MM.1S (cell line): ENCODE measurements around the gene WNT3.

Experiments
- DNase-seq: peaks from one replicate; pipeline ENCODE4 v3.0.0-alpha.2; 2015
- H2AFZ ChIP-seq: fragments of 300-600 bp; sonication (generic); 2 replicates; pipeline ENCODE4 v1.6.0; 2016; ENCODE audit warnings: antibody characterized with exemption, low read length
- H3F3A ChIP-seq: fragments of 300-600 bp; sonication (generic); 2 replicates; pipeline ENCODE4 v1.6.1; 2016; ENCODE audit warnings: mild to moderate bottlenecking, antibody characterized with exemption, low read length, moderate library complexity, mixed read lengths; ENCODE audit not compliant: insufficient read depth
- H3K27ac ChIP-seq: fragments of 300-600 bp; sonication (generic); 2 replicates; pipeline ENCODE4 v1.5.1; 2016; ENCODE audit warnings: mild to moderate bottlenecking, low read length
- H3K27me3 ChIP-seq: fragments of 300-600 bp; sonication (generic); replicated peaks from 2 replicates; pipeline ENCODE4 v1.6.0; 2016; ENCODE audit warnings: low read length; ENCODE audit not compliant: insufficient read depth
- H3K36me3 ChIP-seq: fragments of 300-600 bp; sonication (generic); replicated peaks from 2 replicates; pipeline ENCODE4 v1.6.1; 2016; ENCODE audit warnings: mild to moderate bottlenecking, low read length, mixed read lengths; ENCODE audit not compliant: insufficient read depth
- H3K4me1 ChIP-seq: fragments of 300-600 bp; sonication (generic); 2 replicates; pipeline ENCODE4 v1.6.1; 2016; ENCODE audit warnings: low read length, mixed read lengths
- H3K4me2 ChIP-seq: fragments of 300-600 bp; sonication (generic); 2 replicates; pipeline ENCODE4 v1.6.0; 2016; ENCODE audit warnings: low read depth, low read length
- H3K4me3 ChIP-seq: fragments of 300-600 bp; sonication (generic); 2 replicates; pipeline ENCODE4 v1.5.1; 2016; ENCODE audit warnings: low read length, mixed read lengths
- H3K79me2 ChIP-seq: fragments of 300-600 bp; sonication (generic); 2 replicates; pipeline ENCODE4 v1.6.1; 2016; ENCODE audit warnings: mixed run types, low read length, mixed read lengths
- H3K9ac ChIP-seq: fragments of 300-600 bp; sonication (generic); 2 replicates; pipeline ENCODE4 v1.6.1; 2016; ENCODE audit warnings: low read length, mixed read lengths
- H3K9me2 ChIP-seq: fragments of 300-600 bp; sonication (generic); replicated peaks from 2 replicates; pipeline ENCODE4 v1.6.1; 2016; ENCODE audit warnings: mild to moderate bottlenecking, low read length, mixed read lengths; ENCODE audit not compliant: insufficient read depth
- H3K9me3 ChIP-seq: fragments of 300-600 bp; sonication (generic); replicated peaks from 2 replicates; pipeline ENCODE4 v1.6.1; 2016; ENCODE audit warnings: mild to moderate bottlenecking, low read length, mixed read lengths; ENCODE audit not compliant: insufficient read depth
- H4K20me1 ChIP-seq: fragments of 300-600 bp; sonication (generic); 2 replicates; pipeline ENCODE4 v1.6.1; 2016; ENCODE audit warnings: mild to moderate bottlenecking, low read length, moderate library complexity, mixed read lengths; ENCODE audit not compliant: insufficient read depth
- EZH2 ChIP-seq: fragments of 300-600 bp; sonication (generic); optimal IDR thresholded peaks from 2 replicates; pipeline ENCODE3; 2017; ENCODE audit warnings: low read depth, mild to moderate bottlenecking, antibody characterized with exemption, low read length, mixed read lengths
- EZH2phosphoT487 ChIP-seq: fragments of 300-600 bp; sonication (generic); IDR thresholded peaks from 2 replicates; pipeline ENCODE4 v1.6.1; 2018; ENCODE audit warnings: antibody characterized with exemption, low read length
- TF ChIP-seq, protein P1 (sequence below): fragments of 300-600 bp; sonication (generic); IDR thresholded peaks from 2 replicates; pipeline ENCODE4 v1.5.1; 2016; ENCODE audit warnings: antibody characterized with exemption, low read length, mixed read lengths

Gene WNT3

GRCh38 chr17:46857600-46857999 lies 39.1 kb upstream of the WNT3 start:
- Histone ChIP-seq H3K4me2 (no peak overlapping the region), H4K20me1 (no peaks in the 10 kb centered on the region), H3K79me2 (no peaks in the 10 kb centered on the region), H3K4me3 (no peak overlapping the region), H3K27ac (no peak overlapping the region), H3K9me2 (no peaks in the 10 kb centered on the region), H3K27me3 (no peaks in the 10 kb centered on the region), H2AFZ (no peak overlapping the region), H3K9me3 (no peaks in the 10 kb centered on the region), H3K4me1 (no peaks in the 10 kb centered on the region), H3K36me3 (no peaks in the 10 kb centered on the region), H3F3A (no peaks in the 10 kb centered on the region), H3K9ac (no peak overlapping the region)
- TF ChIP-seq, protein P1, sequence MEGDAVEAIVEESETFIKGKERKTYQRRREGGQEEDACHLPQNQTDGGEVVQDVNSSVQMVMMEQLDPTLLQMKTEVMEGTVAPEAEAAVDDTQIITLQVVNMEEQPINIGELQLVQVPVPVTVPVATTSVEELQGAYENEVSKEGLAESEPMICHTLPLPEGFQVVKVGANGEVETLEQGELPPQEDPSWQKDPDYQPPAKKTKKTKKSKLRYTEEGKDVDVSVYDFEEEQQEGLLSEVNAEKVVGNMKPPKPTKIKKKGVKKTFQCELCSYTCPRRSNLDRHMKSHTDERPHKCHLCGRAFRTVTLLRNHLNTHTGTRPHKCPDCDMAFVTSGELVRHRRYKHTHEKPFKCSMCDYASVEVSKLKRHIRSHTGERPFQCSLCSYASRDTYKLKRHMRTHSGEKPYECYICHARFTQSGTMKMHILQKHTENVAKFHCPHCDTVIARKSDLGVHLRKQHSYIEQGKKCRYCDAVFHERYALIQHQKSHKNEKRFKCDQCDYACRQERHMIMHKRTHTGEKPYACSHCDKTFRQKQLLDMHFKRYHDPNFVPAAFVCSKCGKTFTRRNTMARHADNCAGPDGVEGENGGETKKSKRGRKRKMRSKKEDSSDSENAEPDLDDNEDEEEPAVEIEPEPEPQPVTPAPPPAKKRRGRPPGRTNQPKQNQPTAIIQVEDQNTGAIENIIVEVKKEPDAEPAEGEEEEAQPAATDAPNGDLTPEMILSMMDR: no peak
- no peak for TF ChIP-seq EZH2
- no peak for TF ChIP-seq EZH2phosphoT487
- no peak for DNase-seq

DNA sequence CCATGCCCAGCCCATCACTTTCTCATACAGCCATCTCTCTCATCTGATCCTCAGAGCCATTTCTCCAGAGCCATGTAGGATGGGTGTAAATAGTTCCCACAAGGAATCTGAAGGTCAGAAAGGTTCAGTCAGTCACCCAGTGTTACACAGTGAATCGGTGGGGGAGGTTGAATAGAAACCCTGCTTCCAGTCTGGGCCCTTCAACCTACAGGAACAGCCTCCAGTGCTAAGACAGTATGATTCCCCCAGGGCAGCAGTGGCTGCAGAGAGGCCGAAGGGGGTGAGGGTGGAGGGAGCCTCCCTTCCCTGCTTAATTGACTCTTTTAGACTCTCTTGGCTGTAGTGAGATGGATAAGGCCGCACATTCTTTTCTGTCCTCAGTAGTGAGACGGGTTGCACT lies 36.5 kb upstream of the WNT3 start:
- Histone ChIP-seq H3K27me3 (no peaks in the 10 kb centered on the region; the same call in 1 of the 2 replicates), H2AFZ (no peak overlapping the region), H3K79me2 (no peaks in the 10 kb centered on the region), H3K4me2 (no peak overlapping the region), H3K9me2 (no peaks in the 10 kb centered on the region), H3K4me3 (no peak overlapping the region), H3K9me3 (no peaks in the 10 kb centered on the region), H3K9ac (no peak overlapping the region), H3K27ac (no peak overlapping the region), H3K4me1 (no peaks in the 10 kb centered on the region), H4K20me1 (no peaks in the 10 kb centered on the region), H3K36me3 (no peaks in the 10 kb centered on the region), H3F3A (no peaks in the 10 kb centered on the region)
- no peak for DNase-seq
- TF ChIP-seq EZH2: no peak
- TF ChIP-seq, protein P1: no peak
- TF ChIP-seq EZH2phosphoT487: no peak

- Histone ChIP-seq H3K4me1 (no peaks in the 10 kb centered on the region), H4K20me1 (no peaks in the 10 kb centered on the region), H3K4me3 (no peak overlapping the region), H3K4me2 (no peak overlapping the region), H3K9ac (no peak overlapping the region), H3K9me2 (no peaks in the 10 kb centered on the region), H3K79me2 (no peaks in the 10 kb centered on the region), H3K36me3 (no peaks in the 10 kb centered on the region), H3F3A (no peaks in the 10 kb centered on the region), H3K27ac (no peak overlapping the region), H2AFZ (no peak overlapping the region), H3K9me3 (no peaks in the 10 kb centered on the region), H3K27me3 (no peaks in the 10 kb centered on the region; the same call in 1 of the 2 replicates)
- DNase-seq: no peak
- TF ChIP-seq, protein P1: no peak
- no peak for TF ChIP-seq EZH2phosphoT487
- TF ChIP-seq EZH2: no peak
These were observed 36.0 kb upstream of the WNT3 start for GRCh38 chr17:46854515-46854914.
